Cardiac atrium fibroblast (primary cell): ENCODE data around the gene TMEM79. TPM values are rescaled to one million over a fixed set of nuclear protein-coding genes. Genes with fewer than 3 reads are reported as not detected.

Source experiments
- total RNA-seq: library from RNA; depleted of rRNA; stranded (reverse); fragments of >200 nt; gene quantifications from 2 replicates; pipeline ENCODE4 v1.2.3, GENCODE V29; 2015

Gene TMEM79, protein sequence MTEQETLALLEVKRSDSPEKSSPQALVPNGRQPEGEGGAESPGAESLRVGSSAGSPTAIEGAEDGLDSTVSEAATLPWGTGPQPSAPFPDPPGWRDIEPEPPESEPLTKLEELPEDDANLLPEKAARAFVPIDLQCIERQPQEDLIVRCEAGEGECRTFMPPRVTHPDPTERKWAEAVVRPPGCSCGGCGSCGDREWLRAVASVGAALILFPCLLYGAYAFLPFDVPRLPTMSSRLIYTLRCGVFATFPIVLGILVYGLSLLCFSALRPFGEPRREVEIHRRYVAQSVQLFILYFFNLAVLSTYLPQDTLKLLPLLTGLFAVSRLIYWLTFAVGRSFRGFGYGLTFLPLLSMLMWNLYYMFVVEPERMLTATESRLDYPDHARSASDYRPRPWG
- 0.90 and 1.1 TPM in 2 replicates for total RNA-seq

DNA sequence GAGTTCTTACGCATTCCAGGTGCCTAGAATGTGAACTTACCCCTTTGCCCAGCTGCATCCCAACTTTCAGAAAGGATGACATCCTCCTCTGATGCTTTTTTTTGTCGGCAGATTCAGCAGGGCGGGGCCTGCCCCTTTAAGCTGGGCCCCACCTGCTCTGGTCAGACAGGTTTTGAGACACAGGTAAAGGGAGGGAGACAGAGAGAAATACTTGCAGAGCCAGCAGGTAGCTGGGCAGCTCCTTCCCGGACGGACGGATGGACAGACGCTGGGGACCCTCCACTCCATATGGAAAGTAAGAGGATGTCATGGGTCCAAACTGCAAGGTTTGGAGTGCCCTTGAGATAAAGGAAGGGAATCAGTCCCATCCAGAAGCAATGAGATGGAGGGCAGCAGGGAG is at the start of gene TMEM79:
TMEM79 (plus strand) TSS at position 214 of the 400 bp plus-strand sequence. CDS start 902 bp downstream, outside the sequence.

DNA sequence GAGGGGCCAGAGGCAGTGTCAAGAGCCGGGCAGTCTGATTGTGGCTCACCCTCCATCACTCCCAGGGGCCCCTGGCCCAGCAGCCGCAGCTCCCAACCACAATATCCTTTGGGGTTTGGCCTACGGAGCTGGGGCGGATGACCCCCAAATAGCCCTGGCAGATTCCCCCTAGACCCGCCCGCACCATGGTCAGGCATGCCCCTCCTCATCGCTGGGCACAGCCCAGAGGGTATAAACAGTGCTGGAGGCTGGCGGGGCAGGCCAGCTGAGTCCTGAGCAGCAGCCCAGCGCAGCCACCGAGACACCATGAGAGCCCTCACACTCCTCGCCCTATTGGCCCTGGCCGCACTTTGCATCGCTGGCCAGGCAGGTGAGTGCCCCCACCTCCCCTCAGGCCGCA is 42.2 kb upstream of the TMEM79 start, which contains the start of gene BGLAP:
BGLAP (plus strand) TSS at position 259 of the 400 bp plus-strand sequence; CDS start at position 307, 48 bp downstream.

DNA sequence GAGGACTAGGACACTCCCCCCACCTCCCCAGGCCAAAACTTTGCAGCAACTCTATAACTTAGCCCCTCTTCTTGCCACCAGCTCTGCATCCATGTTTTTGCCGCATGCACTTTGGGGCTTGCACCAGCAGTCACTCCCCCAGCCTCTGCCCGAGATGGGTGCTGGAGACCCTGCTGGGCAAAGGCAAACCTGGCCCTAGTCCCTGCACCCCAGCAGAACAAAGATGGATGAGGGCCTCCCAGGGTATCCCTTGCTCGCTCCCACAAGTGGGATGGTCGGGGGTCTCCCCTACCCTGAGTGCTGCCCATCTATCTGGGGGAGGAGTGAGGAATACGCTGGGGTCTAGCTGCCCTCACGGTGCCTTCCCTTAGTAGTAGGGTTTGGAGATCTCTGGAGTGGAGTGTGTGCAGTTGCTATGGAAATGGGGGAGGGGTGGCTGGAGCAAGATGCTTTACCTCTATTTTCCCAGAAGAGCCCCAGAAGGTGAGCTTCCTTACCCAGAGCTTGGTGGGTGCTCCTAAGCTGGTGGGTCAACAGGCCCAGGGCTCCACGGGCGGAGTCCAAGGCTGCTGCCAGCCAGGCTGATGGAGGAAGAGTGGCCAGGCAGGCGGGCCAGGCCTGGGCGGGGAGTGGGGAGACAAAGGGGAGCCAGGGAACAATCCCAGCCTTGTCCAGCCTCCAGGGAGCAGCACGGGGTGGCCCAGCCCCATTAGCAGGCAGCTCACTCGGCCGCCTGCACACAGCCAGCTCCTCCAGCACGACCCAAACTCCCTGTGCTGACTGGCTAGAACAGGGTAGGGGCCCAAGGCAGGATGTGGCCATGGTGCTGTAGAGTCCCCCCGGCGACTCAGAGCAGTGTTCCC is 36.4 kb upstream of the TMEM79 start, which contains the start of gene PAQR6:
PAQR6 (minus strand) TSS at position 597 of the 863 bp plus-strand sequence. CDS start 1,325 bp downstream, outside the sequence.

DNA sequence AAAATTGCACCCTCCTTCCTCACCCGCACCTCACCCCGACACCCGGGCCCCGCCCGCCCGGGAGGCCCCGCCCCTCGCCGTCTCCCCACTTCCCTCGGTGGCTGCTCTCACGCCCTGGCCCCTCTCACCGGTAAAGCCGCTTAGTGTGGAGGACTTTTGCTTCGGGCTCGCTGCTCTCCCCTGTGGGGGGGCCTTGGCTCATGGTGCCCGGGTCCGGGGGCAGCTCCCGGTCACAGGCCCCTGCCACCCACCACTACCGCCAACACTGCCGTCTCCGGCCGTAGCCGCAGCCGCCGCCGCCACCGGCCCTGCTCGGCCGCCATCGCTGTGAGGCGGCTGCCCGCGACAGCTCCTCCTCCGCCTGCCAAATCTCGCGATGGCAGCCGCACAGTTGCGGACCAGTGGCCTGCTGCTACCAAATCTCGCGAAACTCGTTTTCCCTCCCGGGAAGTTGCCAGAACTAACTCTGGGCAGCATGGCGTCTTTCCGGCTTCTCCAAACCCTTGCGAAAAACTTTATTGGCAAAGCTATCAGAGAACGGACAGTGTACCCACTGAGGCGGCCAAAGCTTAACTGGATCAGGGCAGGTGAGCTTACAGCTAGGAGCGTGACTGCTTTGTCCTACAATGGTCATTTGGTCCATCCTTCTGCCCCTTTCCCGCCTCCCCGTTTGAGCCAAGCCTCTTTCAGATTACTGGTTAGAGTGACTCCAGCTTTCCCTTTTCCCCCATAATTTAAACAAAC is 1.5 kb upstream of the TMEM79 start, which contains the start of gene SMG5:
SMG5 (minus strand) TSS at position 347 of the 744 bp plus-strand sequence; CDS start at position 202, 145 bp downstream.

DNA sequence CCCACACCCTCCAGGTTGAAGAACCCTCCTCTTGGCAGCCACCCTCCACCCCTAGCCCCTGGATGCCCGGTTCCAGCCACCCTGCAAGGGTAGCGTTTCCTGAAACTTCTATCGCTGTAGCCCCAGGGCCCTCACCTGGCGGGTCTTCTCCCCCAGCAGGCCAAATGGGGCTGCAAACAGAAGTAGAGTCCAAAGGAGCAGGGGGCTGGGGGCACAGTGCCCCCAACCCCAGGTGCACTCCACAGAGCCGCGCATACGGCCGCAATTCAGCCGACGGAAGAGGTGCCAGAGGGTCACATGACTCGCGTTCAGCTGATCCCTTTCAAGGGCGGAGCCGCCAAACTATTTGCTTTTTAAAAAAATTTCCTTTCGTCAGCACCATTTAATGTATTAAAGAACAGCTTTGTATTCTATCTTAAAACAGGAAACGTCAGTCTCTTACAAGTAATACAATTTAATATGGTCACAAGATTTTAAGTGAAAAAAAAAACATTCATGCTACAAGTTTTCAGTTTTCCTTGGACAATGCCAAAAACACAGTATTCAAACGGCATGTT is 11.3 kb downstream of the TMEM79 start, which contains the start of gene GLMP:
GLMP (minus strand) TSS at position 289 of the 557 bp plus-strand sequence; CDS start at position 255, 34 bp downstream.

DNA sequence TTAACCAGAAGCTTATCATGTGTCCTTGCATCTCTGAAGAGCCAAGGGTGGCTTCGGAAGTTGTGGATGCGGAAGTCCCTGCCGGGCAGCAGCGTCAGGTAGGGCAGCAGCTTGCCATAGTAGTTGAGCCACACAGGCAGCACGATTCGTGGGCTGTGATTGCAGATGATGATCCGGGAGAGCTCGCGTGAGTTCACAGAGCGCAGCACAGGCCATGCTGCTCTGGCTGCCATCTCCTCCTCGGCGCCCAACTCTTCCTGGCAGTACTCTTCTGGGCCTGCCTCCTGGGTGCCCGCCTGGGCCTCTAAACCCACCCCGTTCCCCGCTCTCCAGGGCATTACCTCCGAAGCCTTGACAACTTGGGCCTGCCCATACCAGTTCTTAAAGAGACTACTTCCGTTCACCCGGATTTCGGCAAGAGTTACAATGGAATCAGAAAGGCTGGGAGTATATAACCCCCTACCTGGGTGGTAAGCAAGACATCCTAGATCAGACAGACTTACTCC is 14.8 kb downstream of the TMEM79 start, which contains the start of gene VHLL:
VHLL (minus strand) TSS at position 456 of the 506 bp plus-strand sequence; CDS start at position 338, 118 bp downstream.

DNA sequence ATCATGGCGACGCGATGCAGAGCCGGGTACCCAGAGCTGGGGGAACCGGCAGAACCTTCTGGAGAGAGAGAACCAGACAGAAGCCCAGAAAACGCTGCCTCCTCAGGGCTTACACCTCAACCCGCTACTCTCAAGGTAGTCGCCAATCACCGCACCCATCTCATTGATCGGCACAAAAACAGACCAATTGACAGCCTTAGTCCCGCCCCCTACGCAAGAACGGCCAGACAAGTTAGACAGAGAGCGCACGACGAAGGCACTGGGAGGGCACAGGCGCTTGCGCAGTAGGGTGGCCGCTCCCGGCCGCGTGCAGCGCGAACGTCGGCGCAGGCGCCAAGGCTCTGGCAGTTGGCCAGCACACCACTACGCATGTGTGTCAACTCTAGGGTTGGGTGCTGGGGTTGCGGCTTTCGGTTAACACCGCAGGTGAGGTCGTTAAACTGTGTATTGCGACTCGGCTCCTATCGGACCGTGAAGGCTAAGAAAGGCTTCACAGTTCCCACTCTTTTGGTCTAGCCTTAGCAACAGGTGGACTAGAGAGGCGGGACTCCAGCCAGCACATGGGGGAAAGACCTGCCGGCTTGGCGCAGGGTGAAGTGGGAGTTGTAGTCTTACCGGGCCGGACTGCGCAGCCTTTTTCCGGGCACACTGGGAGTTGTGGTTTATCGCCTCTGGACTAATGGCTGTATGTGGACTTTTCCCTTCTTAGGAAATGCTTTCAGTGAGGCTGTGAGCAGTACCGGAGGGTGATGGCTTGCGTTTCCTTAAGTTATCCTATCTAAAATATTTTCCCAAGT is 54.3 kb downstream of the TMEM79 start, which contains the start of the genes CCT3 and TSACC:
CCT3 (minus strand) TSS at position 113 of the 797 bp plus-strand sequence; CDS start at position 5, 108 bp downstream.
TSACC (plus strand) TSS at position 347 of the 797 bp plus-strand sequence. CDS start 1,232 bp downstream, outside the sequence.

Other genes starting within 250 kb of the TMEM79 start
- 13.5 and 21.9 TPM in 2 replicates for gene UBQLN4, start 230.5 kb upstream of the TMEM79 start, total RNA-seq
- 57.0 and 75.0 TPM in 2 replicates for gene LAMTOR2, start 229.5 kb upstream of the TMEM79 start, total RNA-seq
- gene RAB25, start 223.2 kb upstream of the TMEM79 start, total RNA-seq = not detected in 2 replicates
- gene MEX3A, start 201.9 kb upstream of the TMEM79 start, total RNA-seq = 0.18 and 0.81 TPM in 2 replicates
- gene LMNA, start 169.6 kb upstream of the TMEM79 start, total RNA-seq = 661 and 681 TPM in 2 replicates
- 0.54 TPM in 1 of 2 replicates, not detected in the other for gene SEMA4A, start 130.7 kb upstream of the TMEM79 start, total RNA-seq
- 11.9 and 13.8 TPM in 2 replicates for gene SLC25A44, start 90.2 kb upstream of the TMEM79 start, total RNA-seq
- 44.1 and 57.0 TPM in 2 replicates for gene PMF1, start 71.3 kb upstream of the TMEM79 start, total RNA-seq
- 1.4 TPM in 1 of 2 replicates, not detected in the other for gene BGLAP, start 42.1 kb upstream of the TMEM79 start, total RNA-seq
- gene PAQR6, start 36.3 kb upstream of the TMEM79 start, total RNA-seq = 0.32 and 1.6 TPM in 2 replicates
- 38.8 and 39.7 TPM in 2 replicates for gene SMG5, start 1.5 kb upstream of the TMEM79 start, total RNA-seq
- 71.4 and 85.6 TPM in 2 replicates for gene GLMP, start 11.4 kb downstream of the TMEM79 start, total RNA-seq
- gene VHLL, start 15.0 kb downstream of the TMEM79 start, total RNA-seq = not detected in 2 replicates
- 254 and 318 TPM in 2 replicates for gene CCT3, start 54.0 kb downstream of the TMEM79 start, total RNA-seq
- 2.6 TPM in 1 of 2 replicates, not detected in the other for gene TSACC, start 54.2 kb downstream of the TMEM79 start, total RNA-seq
- not detected in 2 replicates for gene RHBG, start 84.9 kb downstream of the TMEM79 start, total RNA-seq
- 20.4 and 26.9 TPM in 2 replicates for gene MEF2D, start 216.4 kb downstream of the TMEM79 start, total RNA-seq